Mucosa of descending colon (tissue), 3 donors: ENCODE data around the gene TM6SF1. TPM values are rescaled to one million over a fixed set of nuclear protein-coding genes. Genes with fewer than 3 reads are reported as not detected.
A peak's percentile ranks its signal among the peaks of the same experiment; 100 is the strongest.
"Not testable (repeated sequence)": the region's sequence is repeated elsewhere in the genome, so short reads cannot be mapped to it uniquely, and the experiment has no call there.

Experiments used
- ATAC-seq: fragments of 200-7000 bp; cut with Tn5 transposase; one replicate; pipeline ENCODE4 v1.9.1; 2020; ENCODE audit warnings: mild to moderate bottlenecking, moderate library complexity
- DNase-seq, 3 donors: peaks; one replicate each; pipeline ENCODE4 v3.0.0-alpha.2; 2020
- H3K36me3 ChIP-seq: fragments of 200-600 bp; one replicate; pipeline ENCODE4 v1.8.0; 2021; ENCODE audit warnings: low read depth, mild to moderate bottlenecking
- H3K4me1 ChIP-seq: fragments of 200-600 bp; one replicate; pipeline ENCODE4 v1.8.0; 2021; ENCODE audit warnings: low read depth, mild to moderate bottlenecking
- H3K4me3 ChIP-seq: fragments of 200-600 bp; one replicate; pipeline ENCODE4 v1.8.0; 2021; ENCODE audit warnings: mild to moderate bottlenecking
- H3K9me3 ChIP-seq: fragments of 200-600 bp; one replicate; pipeline ENCODE4 v1.8.0; 2021; ENCODE audit warnings: mild to moderate bottlenecking
- intact Hi-C, 2 donors: fragments of 100-400 bp; cut with DNase I in 1 of 2; cut with micrococcal nuclease in 1 of 2; formaldehyde crosslinking; loops; one replicate each; pipeline versions ENCODE4 v1.11.0 to v1.11.1; 2022; cut with DNase I, micrococcal nuclease
- total RNA-seq, 3 donors: library from RNA; stranded (reverse); fragmentation: NEBNext Ultra II Directional in 2 of 3; extraction: Animal tissue kit (Norgen Biotek cat#: 25700) in 2 of 3; gene quantifications; one replicate each; pipeline versions ENCODE4 v1.2.1 to v1.2.4, GENCODE V29; 2021 to 2023
- TF ChIP-seq, protein P1 (sequence below): fragments of 200-600 bp; IDR thresholded peaks from one replicate; pipeline ENCODE4 v1.8.0; 2022; ENCODE audit warnings: antibody characterized with exemption, mild to moderate bottlenecking
- donor health status: DM: no; HTN: no; CAD: no; lungs with moderate emphysema.
- donor health status: DM: no; HTN: no; CAD: no.
- donor health status: DM: no; HTN: yes; CAD: no.

TM6SF1 gene
- total RNA-seq, 3 donors from 2014 or later: 1.2 to 4.9 (median 1.5) TPM

DNA sequence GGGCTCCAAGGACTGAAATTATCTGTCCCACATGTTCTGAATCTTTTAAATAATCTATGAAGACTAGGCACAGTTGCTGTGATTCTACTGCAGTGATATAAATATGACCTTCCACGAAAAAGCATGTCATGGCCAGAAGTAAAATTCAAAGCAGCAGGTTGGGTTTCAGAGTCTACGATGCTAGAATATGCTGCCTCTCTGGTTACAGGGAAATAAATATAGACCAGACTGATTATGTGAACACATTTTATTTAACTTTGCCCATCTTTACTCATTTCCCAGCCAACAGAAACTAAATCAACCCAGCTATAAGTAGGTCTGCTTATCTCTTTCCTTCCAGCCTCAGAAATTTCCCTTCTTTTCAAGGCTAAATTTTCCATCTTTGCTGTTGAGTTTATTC, 19.9 kb upstream of the TM6SF1 start:
- no peak for ATAC-seq
- intact Hi-C loops: no loop called here

GRCh38 chr15:83088876-83089275, 18.6 kb upstream of the TM6SF1 start:
- Histone ChIP-seq H3K9me3 (no peaks in the 10 kb centered on the region), H3K4me3 (no peak overlapping the region), H3K36me3 (no peaks in the 10 kb centered on the region), H3K4me1 (no peaks in the 10 kb centered on the region)
- intact Hi-C loops: no loop called here
- ATAC-seq: no peak
- TF ChIP-seq, protein P1, sequence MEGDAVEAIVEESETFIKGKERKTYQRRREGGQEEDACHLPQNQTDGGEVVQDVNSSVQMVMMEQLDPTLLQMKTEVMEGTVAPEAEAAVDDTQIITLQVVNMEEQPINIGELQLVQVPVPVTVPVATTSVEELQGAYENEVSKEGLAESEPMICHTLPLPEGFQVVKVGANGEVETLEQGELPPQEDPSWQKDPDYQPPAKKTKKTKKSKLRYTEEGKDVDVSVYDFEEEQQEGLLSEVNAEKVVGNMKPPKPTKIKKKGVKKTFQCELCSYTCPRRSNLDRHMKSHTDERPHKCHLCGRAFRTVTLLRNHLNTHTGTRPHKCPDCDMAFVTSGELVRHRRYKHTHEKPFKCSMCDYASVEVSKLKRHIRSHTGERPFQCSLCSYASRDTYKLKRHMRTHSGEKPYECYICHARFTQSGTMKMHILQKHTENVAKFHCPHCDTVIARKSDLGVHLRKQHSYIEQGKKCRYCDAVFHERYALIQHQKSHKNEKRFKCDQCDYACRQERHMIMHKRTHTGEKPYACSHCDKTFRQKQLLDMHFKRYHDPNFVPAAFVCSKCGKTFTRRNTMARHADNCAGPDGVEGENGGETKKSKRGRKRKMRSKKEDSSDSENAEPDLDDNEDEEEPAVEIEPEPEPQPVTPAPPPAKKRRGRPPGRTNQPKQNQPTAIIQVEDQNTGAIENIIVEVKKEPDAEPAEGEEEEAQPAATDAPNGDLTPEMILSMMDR: no peak
- DNase-seq: no peak

More for the DNA sequence above, 19.9 kb upstream of the TM6SF1 start:
- TF ChIP-seq, protein P1: no peak
- no peaks in the 10 kb centered on the region for H3K4me1 ChIP-seq
- H3K9me3 ChIP-seq: no peaks in the 10 kb centered on the region
- no peaks in the 10 kb centered on the region for H3K36me3 ChIP-seq
- DNase-seq: no peak
- no peak overlapping the region for H3K4me3 ChIP-seq

DNA sequence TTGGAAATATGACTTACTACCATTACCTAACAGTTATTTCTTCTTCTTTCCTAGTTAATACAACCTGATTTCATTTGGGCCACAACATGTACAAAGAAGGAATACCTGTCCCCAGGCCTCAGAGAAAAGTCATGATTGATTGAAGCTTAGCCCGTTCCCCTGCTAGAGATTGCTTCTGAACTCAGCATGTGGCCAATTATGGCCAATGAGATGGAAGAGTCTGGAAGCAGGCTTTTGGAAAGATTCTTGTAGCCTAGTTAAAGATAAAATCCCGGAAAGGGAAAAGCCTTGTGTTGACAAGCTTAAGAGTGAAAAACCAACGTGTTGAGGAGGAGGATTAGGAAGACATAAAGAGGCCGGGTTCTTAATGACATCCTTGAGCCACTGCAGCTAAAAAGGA, 17.0 kb upstream of the TM6SF1 start:
- Histone ChIP-seq H3K36me3 (no peaks in the 10 kb centered on the region), H3K4me3 (no peak overlapping the region), H3K9me3 (no peaks in the 10 kb centered on the region), H3K4me1 (no peaks in the 10 kb centered on the region)
- ATAC-seq (no peak), DNase-seq (no peak)
- TF ChIP-seq, protein P1: no peak
- intact Hi-C loops: no loop called here

DNA sequence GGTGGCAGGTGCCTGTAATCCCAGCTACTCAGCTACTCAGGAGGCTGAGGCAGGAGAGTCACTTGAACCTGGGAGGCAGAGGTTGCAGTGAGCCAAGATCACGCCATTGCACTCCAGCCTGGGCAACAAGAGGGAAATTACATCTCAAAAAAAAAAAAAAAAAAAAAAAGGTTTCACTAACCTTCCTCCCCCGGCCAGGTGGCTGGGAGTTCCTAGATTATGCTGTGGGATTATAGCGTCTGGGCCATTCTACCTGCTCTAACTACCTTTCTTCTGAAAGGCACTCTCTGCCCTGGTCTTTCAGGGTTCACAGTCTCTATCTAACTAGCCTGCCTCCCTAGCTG, 15.5 kb upstream of the TM6SF1 start:
- intact Hi-C loops, H3K4me1 ChIP-seq, H3K9me3 ChIP-seq, H3K4me3 ChIP-seq, H3K36me3 ChIP-seq, DNase-seq, ATAC-seq: not testable (repeated sequence)

DNA sequence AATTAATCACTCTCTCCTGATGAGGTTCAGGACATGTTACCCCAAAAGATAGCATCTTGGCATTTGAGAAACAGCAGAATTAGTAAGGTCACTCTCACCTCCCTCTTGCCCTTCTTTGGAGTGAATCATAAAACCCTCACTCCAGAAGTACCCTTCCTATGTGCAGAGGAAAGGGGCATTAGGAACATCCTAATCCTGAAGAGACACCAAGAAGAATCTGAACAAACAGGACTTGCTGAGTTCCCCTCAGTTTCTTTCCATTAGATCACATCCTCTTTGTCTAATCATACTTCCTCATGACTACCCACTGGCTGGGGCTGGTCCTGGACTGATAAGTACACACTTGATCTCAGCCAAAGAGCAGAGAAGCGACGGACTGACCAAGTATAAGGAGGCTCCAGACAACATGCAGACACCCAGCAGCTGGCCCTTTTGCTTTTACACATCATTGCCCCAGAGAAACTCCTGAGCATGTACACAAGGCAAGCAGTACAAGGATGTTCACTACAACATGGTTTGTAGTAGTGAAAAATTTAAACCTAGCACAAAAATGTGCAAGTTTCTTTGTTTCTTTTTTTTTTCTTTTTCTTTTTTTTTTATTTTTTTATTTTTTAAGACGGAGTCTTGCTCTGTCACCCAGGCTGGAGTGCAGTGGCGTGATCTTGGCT, 15.0 kb upstream of the TM6SF1 start:
- Histone ChIP-seq H3K36me3 (no peaks in the 10 kb centered on the region), H3K4me3 (no peak overlapping the region), H3K9me3 (no peaks in the 10 kb centered on the region), H3K4me1 (no peaks in the 10 kb centered on the region)
- ATAC-seq (peak; percentile 63), DNase-seq (peak in 1 of 3 donors; percentile 50)
- intact Hi-C loops: no loop called here
- TF ChIP-seq, protein P1: no peak

GRCh38 chr15:83094583-83094982, 12.9 kb upstream of the TM6SF1 start:
- Histone ChIP-seq H3K4me1 (no peaks in the 10 kb centered on the region), H3K36me3 (no peaks in the 10 kb centered on the region), H3K9me3 (no peaks in the 10 kb centered on the region), H3K4me3 (no peak overlapping the region)
- TF ChIP-seq, protein P1: no peak
- intact Hi-C loops: no loop called here
- DNase-seq (no peak), ATAC-seq (no peak)
